Endothelial cell of hepatic sinusoid (primary cell): ENCODE results near the gene BLCAP.

Experiments
- in situ Hi-C: cut with HindIII; loops from 2 replicates; pipeline ENCODE4 v1.10.0; 2017; ENCODE audit warnings: low sequenced_read_pairs

The BLCAP gene

DNA sequence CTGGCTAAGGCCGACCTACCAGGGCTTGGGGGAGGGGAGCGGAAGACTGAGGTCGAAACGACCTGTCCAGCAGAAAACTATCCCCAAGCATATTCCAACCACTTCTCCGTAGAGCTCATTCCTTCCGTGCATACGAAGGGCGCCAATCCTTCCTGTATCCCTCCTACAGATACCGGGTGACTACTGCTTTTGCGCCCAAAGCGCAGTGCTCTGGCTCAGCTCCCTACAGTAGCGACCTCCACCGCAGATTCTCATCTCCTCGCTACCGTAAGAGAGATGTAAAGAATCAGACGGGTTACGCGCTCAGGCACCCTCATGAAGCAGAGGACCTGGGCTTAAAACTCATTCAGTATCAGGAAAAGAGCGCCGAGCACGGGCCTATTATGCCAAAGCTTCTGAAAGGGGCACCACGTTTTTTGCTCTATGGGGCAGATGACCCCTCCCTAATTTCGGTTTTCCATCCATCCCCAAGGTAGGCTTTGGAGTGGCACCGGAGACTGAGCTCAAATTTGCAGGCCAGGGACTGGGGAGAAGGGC lies 7.2 kb downstream of the BLCAP start:
- in situ Hi-C loops, result loop anchor here (5.0 to 25.0 kb wide), 2 partner anchors 78 to 258 kb away; partner anchors contain the start of gene GHRH

DNA sequence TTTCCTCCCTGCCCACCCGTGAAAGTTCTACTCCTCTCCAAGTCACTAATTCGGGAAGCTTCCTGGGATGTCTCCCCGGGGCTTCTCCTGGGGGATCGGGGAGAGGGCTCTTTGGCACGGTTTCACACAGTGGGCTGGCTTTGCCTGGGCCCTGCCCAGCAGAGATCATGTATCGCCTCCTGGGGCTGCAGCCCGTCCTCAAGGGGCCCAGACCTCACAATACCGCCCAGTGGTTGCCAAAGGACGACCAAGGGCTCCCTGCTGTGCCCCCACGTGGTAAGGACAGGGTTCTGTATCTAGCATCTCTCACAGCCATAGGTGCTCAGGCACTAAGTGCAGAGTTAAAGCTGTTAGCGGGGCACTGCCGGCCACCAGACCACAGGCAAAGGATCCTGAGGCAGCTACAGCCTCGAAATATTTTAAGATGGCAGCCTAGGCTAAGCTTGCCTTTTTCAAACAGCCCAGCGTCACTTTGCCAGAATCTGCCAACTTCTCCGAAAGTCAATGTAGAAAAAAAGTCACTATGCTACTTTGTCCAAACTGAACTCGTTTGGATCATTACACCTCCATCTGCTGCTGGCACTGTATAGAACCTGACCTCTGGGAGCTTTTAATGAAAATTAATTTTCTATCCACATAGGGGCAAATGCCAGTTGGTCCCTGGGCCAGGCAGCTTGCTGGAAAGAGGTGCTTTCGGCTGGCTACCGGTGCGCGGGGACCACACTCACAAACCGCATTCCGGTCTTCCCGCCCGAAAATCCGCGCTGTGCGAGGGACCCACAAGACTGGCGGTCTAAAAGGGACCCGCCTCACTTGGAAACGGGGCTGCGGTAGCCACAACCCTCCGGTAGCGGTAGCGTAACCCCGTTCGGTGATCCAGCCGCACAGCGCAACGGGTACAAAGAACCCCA lies 7.9 kb downstream of the BLCAP start:
- in situ Hi-C loops, result loop anchor here (5.0 to 25.0 kb wide), 2 partner anchors 77 to 257 kb away; partner anchors contain the start of gene GHRH

DNA sequence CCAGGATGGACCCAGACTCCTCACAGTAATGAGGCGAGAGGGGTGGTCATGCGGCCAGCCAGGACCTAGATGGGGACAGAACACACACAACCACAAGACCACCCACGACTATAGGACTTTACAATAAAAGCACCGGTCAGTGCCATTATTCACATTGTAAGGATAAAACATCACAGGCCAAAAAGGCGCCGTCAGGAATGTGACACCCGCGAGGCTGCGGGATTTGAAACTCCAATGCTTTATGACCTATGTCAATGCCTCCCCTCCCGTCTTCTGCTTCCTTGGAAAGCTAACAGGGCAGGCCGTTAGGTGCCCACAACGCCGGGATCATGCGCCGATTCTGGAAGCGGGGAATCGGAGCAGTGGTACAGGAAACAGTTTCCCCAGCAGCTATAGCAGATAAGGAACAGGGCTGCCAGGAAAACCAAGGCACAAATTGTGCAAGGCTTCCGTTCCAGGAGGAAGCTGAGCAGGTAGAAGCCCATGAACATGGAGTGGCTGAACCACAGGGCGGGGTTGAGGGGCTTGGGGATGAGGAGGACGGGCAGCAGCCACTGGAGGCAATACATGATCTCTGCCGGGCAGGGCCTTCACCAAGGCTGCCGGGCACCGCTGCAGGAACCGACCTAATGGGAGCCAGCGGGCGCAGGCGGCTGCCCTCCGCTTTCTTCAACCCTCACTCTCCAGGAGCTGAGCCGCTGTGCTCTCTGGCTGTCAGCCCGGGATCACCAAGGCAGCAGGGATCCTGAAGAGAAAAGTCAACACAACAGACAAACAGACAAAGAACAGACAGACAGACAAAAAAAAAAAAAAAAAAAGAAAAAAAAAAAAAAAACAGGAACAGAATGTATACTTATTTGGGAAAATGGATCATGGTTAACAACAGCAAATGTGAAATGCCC lies 8.8 kb downstream of the BLCAP start:
- in situ Hi-C loops, result loop anchor here (25.0 kb wide), 1 partner anchor 257 kb away; the partner anchor contains the start of gene GHRH

DNA sequence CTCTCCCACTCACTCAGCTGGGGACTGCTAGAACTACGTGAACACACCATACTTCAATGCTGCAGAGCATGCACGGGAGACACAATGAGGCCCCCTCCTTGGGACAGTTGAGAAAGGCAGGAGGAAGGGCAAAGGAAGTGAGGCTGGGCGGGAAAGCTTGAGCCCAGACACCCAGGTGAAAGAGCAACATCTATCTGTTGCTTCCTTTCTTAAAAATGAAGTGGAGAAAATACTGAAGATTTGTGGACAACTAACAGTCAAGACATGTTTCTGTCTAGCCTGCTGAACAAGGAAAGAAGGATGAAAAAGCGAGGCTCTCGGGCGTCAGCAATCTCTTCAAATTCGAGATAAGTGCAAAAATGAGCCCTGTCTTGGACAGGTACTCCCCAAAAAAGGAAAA lies 9.6 kb downstream of the BLCAP start:
- in situ Hi-C loops, result loop anchor here (25.0 kb wide), 1 partner anchor 256 kb away; the partner anchor contains the start of gene GHRH

DNA sequence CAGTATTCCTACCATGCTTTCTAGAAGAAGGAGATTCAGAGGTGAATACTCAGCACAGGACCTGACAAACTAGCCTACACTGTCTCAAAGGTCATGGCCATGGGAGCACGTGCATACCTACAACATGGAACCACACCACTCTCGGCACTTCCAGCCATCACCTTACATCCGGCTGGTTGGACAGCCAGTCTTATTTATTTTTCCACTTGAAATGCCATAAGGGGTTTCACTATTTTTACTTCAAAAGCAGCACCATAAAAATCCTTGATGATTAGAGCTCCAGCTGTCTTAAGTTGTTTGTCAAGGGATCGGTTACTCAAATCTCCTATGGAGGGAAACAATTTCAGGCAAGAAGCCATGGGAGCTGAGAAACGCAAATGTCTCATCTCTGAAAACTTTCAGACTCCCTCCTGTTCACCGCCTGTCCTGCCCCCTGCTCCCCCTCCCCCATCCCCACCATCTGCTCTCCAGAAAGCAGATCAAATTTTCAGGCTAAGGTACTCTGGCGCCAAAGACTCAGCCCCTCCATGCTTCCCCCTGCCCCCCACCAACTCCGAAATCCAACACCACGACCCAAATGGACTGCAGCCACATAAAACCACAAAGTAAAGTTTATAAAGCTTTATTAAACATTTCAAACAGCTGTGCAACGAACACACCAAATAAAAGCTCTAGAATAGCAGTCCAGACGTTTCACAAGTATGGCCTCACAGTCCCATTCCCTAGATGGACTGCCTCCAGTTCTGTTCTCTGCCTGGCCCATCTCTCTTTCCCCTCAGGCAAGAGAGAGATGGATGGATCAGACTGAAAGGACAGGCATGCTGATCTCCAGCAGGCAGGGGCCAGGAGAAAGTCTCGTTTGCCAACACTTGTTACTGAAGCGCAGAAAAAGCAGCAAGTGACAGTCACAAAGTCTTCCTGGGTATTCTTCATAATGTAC lies 10.6 kb downstream of the BLCAP start:
- in situ Hi-C loops, result loop anchor here (25.0 kb wide), 1 partner anchor 255 kb away; the partner anchor contains the start of gene GHRH

DNA sequence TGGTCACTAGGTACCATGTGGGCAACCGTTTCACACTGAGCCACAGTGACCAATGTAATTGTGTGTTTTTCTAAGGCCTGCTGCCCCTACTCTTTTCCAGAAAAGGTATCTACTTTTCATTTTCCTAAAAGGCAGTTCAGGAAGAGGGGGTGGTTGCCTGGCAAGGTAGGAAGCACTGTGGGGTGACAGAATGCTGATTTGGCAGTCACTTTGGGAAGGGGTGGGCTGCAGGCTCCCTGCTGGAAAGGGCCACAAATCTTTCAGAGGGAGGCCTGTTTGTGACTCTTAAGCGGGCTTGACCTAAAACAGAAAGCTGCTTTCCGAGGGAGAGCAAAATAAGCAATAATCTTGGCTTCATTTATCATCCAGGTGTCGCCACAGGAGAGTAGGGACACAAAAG lies 11.8 kb downstream of the BLCAP start:
- in situ Hi-C loops, result loop anchor here (25.0 kb wide), 1 partner anchor 254 kb away; the partner anchor contains the start of gene GHRH

DNA sequence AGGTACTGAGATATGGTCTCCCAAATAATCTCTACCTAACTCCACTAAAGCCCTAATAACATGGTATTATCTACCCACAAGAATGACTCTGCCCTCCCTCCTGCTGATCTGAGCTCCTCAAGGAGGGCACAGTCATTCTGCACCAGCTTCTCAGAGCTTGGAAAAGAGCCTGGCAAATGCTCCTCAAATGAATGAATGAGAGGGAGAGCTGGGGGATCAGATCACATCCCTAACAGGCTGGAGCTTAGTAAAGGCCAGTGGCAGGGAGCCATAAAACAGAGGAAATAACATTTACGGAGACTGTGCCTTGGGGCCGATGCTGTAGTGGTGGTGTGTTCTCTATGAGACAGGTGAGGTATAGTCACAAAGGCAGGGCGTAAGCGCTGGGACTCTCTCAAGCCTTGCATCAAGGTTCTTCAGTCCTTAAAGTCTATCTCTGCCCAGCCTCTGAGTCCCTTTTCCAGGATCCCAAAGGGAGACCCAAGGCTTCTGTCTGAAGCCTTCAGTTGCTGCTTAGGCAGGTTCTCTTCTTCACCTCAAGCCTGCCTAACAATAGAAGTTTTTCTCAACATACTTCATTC lies 13.8 kb downstream of the BLCAP start:
- in situ Hi-C loops, result loop anchor here (25.0 kb wide), 1 partner anchor 252 kb away; the partner anchor contains the start of gene GHRH

DNA sequence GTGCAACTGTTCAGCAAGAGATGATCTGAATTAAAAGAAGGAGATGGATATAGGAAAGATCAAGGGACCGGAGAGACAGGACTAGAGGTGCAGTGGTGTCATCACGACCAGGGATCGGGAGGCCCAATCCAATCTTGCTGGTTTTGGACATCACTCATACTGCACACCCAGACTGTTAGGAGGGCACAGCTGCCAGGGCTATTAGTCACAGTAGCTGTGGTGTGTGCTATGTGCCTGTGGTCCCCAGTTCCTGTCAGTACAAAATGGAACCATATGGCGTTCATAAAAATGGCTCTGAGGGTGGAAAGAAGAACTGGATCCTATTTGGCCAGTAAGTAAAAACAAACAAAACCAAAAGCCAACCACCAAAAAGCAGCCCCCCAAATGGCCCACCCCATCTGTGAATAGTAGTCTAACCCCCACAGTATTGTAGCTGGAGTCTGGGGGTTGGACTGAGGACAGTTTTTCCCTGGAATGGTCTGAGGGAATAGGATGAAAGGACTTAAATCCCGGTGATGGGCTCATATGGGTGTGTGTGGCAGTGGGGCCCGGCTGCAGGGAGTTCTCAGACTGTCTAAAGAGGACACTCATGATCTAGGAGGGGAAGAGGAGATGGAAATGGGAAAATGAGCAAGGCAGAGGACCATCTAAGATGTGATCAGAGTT lies 15.9 kb downstream of the BLCAP start:
- in situ Hi-C loops, result loop anchor here (25.0 kb wide), 1 partner anchor 249 kb away; the partner anchor contains the start of gene GHRH

DNA sequence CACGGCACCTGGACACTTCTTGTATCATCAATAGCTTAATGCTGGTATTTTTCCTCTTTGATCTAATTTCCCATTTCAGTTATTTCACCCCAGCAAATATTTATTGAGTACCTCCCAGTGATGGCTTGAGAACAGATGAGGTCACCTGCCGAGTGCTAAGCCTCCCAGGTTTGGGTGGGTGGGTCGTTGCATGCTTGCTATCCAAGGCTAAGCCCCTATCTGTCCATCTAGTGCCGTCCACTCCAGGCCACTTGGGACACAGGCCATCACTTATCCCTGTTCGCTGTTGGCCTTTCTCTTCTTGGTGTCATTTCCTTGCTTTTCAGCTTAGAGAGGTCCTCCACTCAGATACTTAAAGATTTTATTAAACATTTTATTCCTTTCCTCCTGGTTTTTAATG lies 17.4 kb downstream of the BLCAP start:
- in situ Hi-C loops, result loop anchor here (25.0 kb wide), 1 partner anchor 248 kb away; the partner anchor contains the start of gene GHRH

DNA sequence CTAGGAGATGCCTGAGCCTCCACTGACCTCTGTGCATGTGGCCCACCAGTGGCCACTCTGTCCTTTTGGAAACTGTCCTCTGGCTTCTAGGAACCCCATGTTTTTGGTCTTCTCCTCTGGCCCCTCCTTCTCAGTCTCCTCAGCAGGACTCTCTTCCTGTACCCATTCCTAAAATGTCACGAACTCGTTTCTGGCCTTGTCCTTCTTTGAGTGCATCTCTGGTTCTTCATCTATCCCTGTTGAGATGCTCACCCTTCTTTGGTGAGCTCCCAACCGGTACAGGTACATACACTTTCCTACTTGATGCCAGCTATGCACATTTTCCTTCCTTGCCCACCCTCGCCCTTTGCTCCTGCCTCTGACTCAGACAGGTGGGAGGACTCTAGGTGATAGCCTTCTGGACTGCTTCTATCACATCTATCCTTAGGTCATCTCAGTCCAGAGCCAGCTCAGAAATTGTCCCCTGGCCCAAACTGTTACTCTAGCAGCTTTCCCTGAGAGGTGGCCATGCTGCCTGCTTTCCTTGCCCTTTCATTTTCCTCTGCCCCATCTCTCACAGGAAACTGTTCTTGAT lies 21.4 kb downstream of the BLCAP start:
- in situ Hi-C loops, result loop anchor here (25.0 kb wide), 1 partner anchor 244 kb away; the partner anchor contains the start of gene GHRH

DNA sequence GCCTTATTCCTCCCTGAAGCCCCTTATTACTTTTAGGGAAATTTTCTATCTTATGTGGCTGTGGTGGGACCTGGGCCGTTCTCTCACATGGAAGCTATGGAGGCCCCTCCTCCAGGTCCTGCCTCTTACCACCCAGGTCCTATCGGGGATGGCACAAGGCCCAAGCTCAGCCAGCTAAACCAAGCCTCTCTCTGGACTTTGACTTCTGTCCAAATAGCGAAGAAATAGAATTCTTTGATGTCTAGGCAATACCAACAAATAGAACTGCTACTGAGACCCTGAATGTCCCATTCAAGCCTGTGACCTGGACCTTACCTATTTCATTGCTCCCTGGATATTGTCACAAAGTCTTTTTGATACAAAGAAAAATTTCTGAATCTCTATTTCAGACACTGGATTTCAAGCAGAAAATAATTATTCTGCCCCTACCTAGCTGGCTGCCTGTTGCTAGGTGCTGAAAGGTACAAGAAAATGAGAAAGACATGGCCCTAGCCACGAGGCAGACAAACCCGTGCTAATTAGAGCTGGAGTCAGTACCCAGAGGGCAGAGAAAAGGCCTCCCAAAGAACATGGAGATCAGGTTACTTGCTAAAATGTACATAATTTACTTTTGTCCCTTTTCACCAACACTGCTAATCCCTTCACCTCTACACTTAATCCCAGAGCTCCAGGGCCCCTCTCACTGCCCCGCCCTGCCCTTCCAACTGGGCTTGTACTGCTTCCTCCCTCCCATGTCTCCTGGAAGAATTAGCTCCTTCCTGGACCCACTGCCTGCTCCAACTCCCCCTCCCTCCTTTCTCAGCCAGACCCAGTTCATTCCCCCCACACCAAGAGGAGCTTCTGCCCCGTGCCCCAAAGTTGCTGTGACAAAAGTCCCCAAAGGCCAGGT lies 22.2 kb downstream of the BLCAP start:
- in situ Hi-C loops, result loop anchor here (25.0 kb wide), 1 partner anchor 243 kb away; the partner anchor contains the start of gene GHRH

DNA sequence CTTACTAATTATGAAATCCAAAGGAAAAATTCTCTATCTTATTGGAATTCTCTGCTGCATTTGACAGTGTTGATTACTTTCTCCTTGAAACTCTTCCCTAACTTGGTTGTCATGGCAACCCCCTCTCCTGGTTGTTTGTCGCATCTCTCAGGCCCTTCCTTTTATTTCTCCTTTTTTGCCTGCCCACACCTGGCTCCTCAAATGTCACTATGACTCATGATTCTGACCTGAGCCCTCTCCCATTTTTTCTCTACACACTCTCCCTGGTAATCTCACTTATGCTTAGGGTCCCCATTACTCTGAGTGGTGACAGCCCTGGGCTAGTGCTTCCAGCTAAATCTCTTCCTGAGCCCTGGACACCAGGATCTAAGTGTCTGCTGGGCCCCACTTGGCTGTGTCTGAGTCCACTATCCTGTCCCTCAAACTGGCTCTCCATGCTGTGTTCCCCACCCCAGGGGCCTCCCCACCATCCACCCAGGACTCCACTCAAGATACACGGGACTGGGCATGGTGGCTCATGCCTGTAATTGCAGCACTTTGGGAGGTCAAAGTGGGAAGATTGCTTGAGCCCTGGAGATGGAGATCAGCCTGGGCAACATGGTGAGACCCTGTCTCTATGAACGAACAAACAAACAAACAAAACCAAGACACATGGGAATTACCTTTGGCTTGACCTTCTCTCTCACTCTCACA lies 23.1 kb downstream of the BLCAP start:
- in situ Hi-C loops, result loop anchor here (25.0 kb wide), 1 partner anchor 242 kb away; the partner anchor contains the start of gene GHRH

DNA sequence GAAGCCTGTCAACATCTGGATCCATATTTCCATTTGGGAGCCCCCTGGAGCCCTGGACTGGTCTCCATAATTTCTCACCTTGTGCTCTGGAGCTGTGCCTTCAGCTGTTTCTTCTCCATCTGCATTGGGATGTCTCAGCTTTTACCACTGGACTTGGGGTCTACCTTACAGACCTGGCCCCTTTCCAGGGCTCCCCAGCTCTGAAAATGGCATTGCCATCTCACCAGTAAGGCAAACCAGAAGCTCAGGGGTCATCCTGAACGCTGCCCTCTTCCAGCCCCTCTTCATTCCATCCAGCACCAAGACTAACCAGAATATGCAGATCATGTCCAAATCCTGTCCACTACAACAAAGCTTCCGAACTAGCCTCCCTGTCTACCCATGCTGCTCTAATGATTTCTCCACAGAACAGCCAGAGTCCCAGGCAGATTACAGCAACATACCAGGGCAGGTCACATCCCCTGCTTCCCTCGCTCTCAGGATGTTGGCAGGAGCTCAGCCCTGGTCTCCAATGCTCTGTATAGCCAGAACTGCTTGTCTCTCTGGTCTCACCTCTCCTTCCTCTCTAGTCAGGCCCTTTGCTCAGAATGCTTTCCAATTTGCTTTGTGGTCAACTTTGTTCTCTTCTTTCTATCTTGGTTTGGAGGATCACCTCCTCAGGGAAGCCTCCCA lies 24.3 kb downstream of the BLCAP start:
- in situ Hi-C loops, result loop anchor here (25.0 kb wide), 1 partner anchor 241 kb away; the partner anchor contains the start of gene GHRH

DNA sequence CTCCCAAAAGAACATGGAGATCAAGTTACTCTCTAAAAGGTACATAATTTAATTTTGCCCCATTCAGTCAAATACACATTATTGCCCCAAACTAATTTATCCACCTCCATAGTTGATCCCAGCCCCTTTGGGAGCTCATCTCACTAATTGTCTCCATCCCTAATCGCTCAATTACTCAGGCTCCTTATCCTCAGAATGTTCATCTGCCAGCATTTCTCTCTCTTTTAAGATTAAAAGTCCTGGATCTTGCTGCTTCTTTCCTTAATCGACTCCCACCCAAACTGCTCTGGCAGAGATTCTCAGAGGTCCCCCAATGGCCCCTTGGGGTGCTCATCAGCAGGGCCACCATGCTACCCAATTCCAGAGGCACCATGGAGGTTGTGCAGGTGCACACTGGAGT lies 25.0 kb downstream of the BLCAP start:
- in situ Hi-C loops, result loop anchor here (25.0 kb wide), 1 partner anchor 240 kb away; the partner anchor contains the start of gene GHRH

DNA sequence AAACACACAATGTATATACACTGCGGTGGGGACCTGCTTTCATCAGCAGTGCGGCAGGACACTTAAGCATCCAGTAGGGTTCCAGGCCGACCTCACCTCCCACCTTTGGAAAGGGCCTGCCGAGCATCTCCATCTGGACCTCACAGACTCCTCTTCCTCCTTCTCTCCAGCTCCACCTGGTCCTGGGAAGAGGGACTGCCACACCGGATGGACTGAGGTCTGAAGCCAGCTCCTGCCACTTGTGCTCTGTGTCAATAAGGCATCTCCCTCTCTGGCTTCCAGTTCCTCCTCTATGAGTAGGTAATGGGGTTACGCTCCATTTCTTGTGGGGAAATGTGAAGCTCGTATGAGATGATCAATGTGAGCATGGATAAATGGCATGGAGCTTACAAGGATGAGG lies 25.7 kb downstream of the BLCAP start:
- in situ Hi-C loops, result loop anchor here (25.0 kb wide), 1 partner anchor 240 kb away; the partner anchor contains the start of gene GHRH

DNA sequence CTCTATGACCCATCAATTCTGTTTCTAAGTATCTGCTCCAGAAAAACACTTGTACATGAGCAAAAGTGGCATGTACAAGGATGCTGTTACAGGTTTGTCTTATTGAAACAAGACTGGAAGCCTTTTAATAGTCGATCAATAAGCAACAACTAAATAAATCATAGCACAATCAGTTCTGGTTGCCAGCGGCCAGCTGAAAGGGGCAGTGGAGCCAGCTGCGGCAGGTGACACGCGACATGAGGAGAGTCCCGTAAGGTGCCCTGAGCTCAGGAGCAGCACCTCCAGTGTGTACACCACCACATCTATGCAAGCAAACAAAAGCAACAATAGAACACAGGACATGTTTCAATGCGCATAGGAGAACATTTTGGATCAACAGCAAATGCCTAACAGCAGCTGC lies 27.4 kb downstream of the BLCAP start:
- in situ Hi-C loops, result loop anchor here (25.0 kb wide), 1 partner anchor 238 kb away; the partner anchor contains the start of gene GHRH
